Testis (tissue), 3 donors: ENCODE data around the gene ALK. TPM values are rescaled to one million over a fixed set of nuclear protein-coding genes. Genes with fewer than 3 reads are reported as not detected.

Experiments used
- DNase-seq: peaks from one replicate; pipeline ENCODE4 v3.0.0-alpha.2; 2019
- H3K27ac ChIP-seq, 2 donors: fragments of 200-600 bp; sonication (generic); one replicate each; pipeline ENCODE4 v1.5.1; 2019
- H3K27me3 ChIP-seq: fragments of 200-600 bp; sonication (generic); one replicate; pipeline ENCODE4 v1.5.1; 2019
- H3K36me3 ChIP-seq: fragments of 200-600 bp; sonication (generic); one replicate; pipeline ENCODE4 v1.5.1; 2017; ENCODE audit warnings: low read depth; ENCODE audit errors: missing control alignments
- H3K4me1 ChIP-seq: fragments of 200-600 bp; sonication (generic); one replicate; pipeline ENCODE4 v1.5.1; 2019
- H3K4me3 ChIP-seq, 2 donors: fragments of 200-600 bp; sonication (generic); one replicate each; pipeline ENCODE4 v1.5.1; 2017 to 2019
- H3K9me3 ChIP-seq: fragments of 200-600 bp; sonication (generic); one replicate; pipeline ENCODE4 v1.5.1; 2017
- CTCF ChIP-seq, 3 experiments: fragments of 450-650 bp in 2 of 3; fragments of 200-600 bp in 1 of 3; sonication (generic) in 1 of 3; IDR thresholded peaks; one replicate each; pipeline ENCODE4 v1.5.1; 2016 to 2019; ENCODE audit warnings: antibody characterized with exemption in 3 of 3, mild to moderate bottlenecking in 2 of 3, moderate library complexity in 1 of 3
- POLR2A ChIP-seq: fragments of 450-650 bp; IDR thresholded peaks from one replicate; pipeline ENCODE4 v1.6.1; 2017; ENCODE audit warnings: antibody characterized with exemption, mild to moderate bottlenecking, moderate library complexity
- WGBS, 2 donors: methylation state at CpG; one replicate each; pipeline ENCODE4 v1.1.5; 2018; 5-methylcytosine and 5-hydroxymethylcytosine counted together
- intact Hi-C: fragments of 100-400 bp; cut with DNase I; formaldehyde crosslinking; loops from one replicate; pipeline ENCODE4 v1.15.1; 2023; ENCODE audit warnings: low total_unique reads
- polyA plus RNA-seq: library from polyadenylated mRNA; stranded (reverse); fragments of 350-450 nt; fragmentation: Illumina TruSeq; extraction: RNeasy Lipid Tissue Mini Kit (QIAGEN cat#74804); gene quantifications from one replicate; pipeline ENCODE4 v1.2.3, GENCODE V29; 2014; ENCODE audit warnings: low read depth, low replicate concordance; ENCODE audit not compliant: insufficient read depth
- total RNA-seq, 2 donors: library from RNA; depleted of rRNA; stranded (reverse); fragments of >200 nt; gene quantifications; one replicate each; pipeline ENCODE4 v1.2.3, GENCODE V29; 2016

ALK gene
- total and polyA plus RNA-seq, 3 donors from 2014 or later, result 2.1 to 3.8 (median 3.8) TPM

GRCh38 chr2:29469961-29470360 lies 451.4 kb downstream of the ALK start:
- no peaks in the 10 kb centered on the region for H3K4me1 ChIP-seq
- no peaks in the 10 kb centered on the region for H3K9me3 ChIP-seq
- no peaks in the 10 kb centered on the region for H3K36me3 ChIP-seq
- H3K27me3 ChIP-seq, result no peaks in the 10 kb centered on the region
- H3K4me3 ChIP-seq, result no peak overlapping the region
- no peak overlapping the region for H3K27ac ChIP-seq
- 70 to 80% methylated on average over 3 of the region's 3 CpGs for WGBS, 2 donors
- TF ChIP-seq POLR2A (no peak), CTCF (IDR thresholded peaks at IDR 0.05) (no peak)
- intact Hi-C loops, result no loop called here
- no peak for DNase-seq

GRCh38 chr2:29469516-29469915 lies 451.9 kb downstream of the ALK start:
- no peaks in the 10 kb centered on the region for H3K36me3 ChIP-seq
- WGBS, 2 donors, result 43 to 48% methylated on average over 1 of the region's 1 CpG
- TF ChIP-seq CTCF (IDR thresholded peaks at IDR 0.05) (no peak), POLR2A (no peak)
- H3K27me3 ChIP-seq, result no peaks in the 10 kb centered on the region
- intact Hi-C loops, result no loop called here
- H3K9me3 ChIP-seq, result no peaks in the 10 kb centered on the region
- no peak overlapping the region for H3K27ac ChIP-seq
- no peak overlapping the region for H3K4me3 ChIP-seq
- DNase-seq, result no peak
- H3K4me1 ChIP-seq, result no peaks in the 10 kb centered on the region

GRCh38 chr2:29463181-29463900 lies 458.0 kb downstream of the ALK start:
- Histone ChIP-seq H3K4me1 (no peaks in the 10 kb centered on the region), H3K4me3 (no peak overlapping the region), H3K27ac (no peak overlapping the region), H3K36me3 (no peaks in the 10 kb centered on the region), H3K27me3 (no peaks in the 10 kb centered on the region), H3K9me3 (no peaks in the 10 kb centered on the region)
- TF ChIP-seq CTCF (IDR thresholded peaks at IDR 0.05) (no peak), POLR2A (no peak)
- 81 to 82% methylated on average over 3 of the region's 3 CpGs for WGBS, 2 donors
- DNase-seq, result no peak
- intact Hi-C loops, result no loop called here

GRCh38 chr2:29462293-29462692 lies 459.1 kb downstream of the ALK start:
- H3K9me3 ChIP-seq, result no peaks in the 10 kb centered on the region
- DNase-seq, result no peak
- H3K4me1 ChIP-seq, result no peaks in the 10 kb centered on the region
- WGBS, 2 donors, result 90 to 93% methylated on average over 5 of the region's 5 CpGs
- H3K27me3 ChIP-seq, result no peaks in the 10 kb centered on the region
- no peak overlapping the region for H3K4me3 ChIP-seq
- H3K36me3 ChIP-seq, result no peaks in the 10 kb centered on the region
- H3K27ac ChIP-seq, result no peak overlapping the region
- TF ChIP-seq CTCF (IDR thresholded peaks at IDR 0.05) (no peak), POLR2A (no peak)
- intact Hi-C loops, result no loop called here

- no peak for DNase-seq
- Histone ChIP-seq H3K36me3 (no peaks in the 10 kb centered on the region), H3K4me1 (no peaks in the 10 kb centered on the region), H3K9me3 (no peaks in the 10 kb centered on the region), H3K4me3 (no peak overlapping the region), H3K27me3 (no peaks in the 10 kb centered on the region), H3K27ac (no peak overlapping the region)
- no peak for TF ChIP-seq CTCF (IDR thresholded peaks at IDR 0.05)
- WGBS, 2 donors, result 55 to 60% methylated on average over 3 of the region's 3 CpGs
- intact Hi-C loops, result no loop called here
Observed at GRCh38 chr2:29460190-29460589, 461.2 kb downstream of the ALK start.
